Caki2 (cell line): ENCODE results near the gene CHST12. TPM values are rescaled to one million over a fixed set of nuclear protein-coding genes. Genes with fewer than 3 reads are reported as not detected.
"Not testable (repeated sequence)": the region's sequence is repeated elsewhere in the genome, so short reads cannot be mapped to it uniquely, and the experiment has no call there.

Source experiments
- DNase-seq: peaks from one replicate; pipeline ENCODE4 v3.0.0-alpha.2; 2015; ENCODE audit warnings: low read depth
- in situ Hi-C: cut with HindIII; loops from 2 replicates; pipeline ENCODE4 v1.10.0; 2016; ENCODE audit warnings: low sequenced_read_pairs, low pct_unique_long_range_greater_than_20kb, mixed read lengths
- total RNA-seq: library from RNA; depleted of rRNA; stranded (reverse); fragments of >200 nt; shearing (Covaris generic); gene quantifications from 2 replicates; pipeline ENCODE4 v1.2.3, GENCODE V29; 2014; ENCODE audit warnings: low replicate concordance

CHST12 gene
- total RNA-seq, 1 experiment from 2014 or later = 12.7 TPM

DNA sequence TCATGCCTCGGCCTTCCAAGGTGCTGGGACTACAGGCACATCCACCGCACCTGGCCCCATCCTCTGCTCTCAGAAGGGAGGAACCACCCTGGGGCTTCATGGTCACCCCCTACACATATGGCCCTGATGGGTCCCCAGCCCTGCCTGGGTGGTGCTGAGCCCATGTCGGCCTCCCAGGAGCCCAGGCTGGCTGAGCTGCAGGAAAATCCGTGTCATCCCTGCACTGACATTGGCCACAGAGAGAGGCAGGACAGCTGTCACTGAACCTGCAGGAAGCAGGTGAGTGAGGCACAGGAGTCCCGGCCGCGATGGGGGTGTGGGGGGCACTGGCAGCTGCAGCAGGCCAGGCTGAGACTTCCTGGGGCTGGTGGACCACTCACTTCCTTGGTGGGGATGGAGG is 64.8 kb downstream of the CHST12 start:
- in situ Hi-C loops = no loop called here
- DNase-seq = no peak

- in situ Hi-C loops = not testable (repeated sequence)
These were observed 66.2 kb downstream of the CHST12 start for GRCh38 chr7:2469460-2470203.

GRCh38 chr7:2470204-2471021 is 67.0 kb downstream of the CHST12 start:
- in situ Hi-C loops = no loop called here

More at GRCh38 chr7:2469460-2470203, 66.2 kb downstream of the CHST12 start:
- not testable (repeated sequence) for DNase-seq

DNA sequence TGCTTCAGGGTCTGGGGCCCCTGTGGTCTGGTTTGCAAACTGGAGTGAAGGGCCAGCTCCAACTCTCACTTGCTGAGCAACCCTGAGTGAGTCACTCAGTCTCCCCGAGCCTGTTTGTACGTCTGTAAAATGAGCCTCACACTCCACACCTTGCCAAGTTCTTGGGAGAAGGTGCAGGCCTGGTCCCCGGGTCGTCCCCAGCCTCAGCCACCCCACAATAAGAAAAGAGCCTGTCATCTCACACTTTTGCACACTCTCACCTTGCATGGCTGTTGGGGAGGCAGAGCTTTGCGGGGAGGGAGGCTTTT is 67.6 kb downstream of the CHST12 start:
- in situ Hi-C loops = no loop called here
- no peak for DNase-seq

More at GRCh38 chr7:2470204-2471021, 67.0 kb downstream of the CHST12 start:
- DNase-seq = no peak

DNA sequence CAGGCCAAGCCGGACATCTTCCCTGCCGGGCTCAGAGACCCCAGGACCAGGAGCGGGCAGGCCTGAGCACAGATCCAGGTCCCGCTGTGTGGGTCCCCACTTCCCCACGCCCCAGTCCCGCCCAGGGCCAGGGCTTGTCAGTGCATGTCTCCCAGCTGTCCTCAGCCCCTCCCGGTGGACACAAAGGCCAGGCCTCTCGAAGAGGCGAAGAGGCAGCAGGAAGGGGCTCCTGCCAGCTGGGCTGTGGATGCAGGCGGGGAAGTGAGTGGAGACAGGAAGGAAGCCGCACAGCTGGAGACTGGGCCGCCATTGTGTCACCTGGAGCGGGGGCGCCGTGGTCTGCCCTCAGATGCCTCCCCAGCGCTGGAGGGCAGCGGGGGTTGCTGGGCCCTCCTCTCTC is 68.0 kb downstream of the CHST12 start:
- DNase-seq = no peak
- in situ Hi-C loops = no loop called here

- no peak for DNase-seq
- in situ Hi-C loops = no loop called here
These were observed 69.3 kb downstream of the CHST12 start for GRCh38 chr7:2472739-2473138.

DNA sequence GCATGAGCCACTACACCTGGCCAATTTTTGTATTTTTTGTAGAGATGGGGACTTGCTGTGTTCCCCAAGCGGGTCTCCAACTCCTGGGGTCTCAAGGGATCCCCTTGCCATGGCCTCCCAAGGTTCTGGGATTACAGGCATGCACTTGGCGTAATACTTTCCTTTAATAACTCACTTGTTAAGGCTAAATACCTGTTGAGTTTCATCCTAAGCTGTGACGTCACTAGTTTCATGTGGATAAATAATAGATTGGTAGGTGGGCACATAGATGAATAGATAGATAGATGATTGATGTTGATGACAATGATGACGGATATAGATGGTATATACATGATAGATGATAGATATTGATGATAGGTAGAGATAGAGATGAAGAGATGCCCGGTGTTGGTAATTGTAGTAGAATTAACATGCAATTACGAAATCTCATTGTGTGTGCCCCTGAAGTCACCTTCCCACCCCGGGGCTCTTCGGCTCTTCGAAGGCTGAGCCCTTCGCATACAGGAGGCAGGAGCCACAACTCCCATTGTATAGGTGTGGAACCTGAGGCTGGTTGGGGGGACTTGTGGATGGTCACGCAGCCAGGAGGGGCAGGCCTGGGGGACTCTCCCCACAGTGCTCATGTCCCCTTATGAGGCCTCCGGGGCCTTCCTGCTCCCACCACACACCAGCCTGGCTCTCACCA is 70.2 kb downstream of the CHST12 start:
- in situ Hi-C loops = no loop called here
- DNase-seq = no peak

- in situ Hi-C loops = no loop called here
- DNase-seq = no peak
These were observed 70.8 kb downstream of the CHST12 start for GRCh38 chr7:2474224-2474623.

DNA sequence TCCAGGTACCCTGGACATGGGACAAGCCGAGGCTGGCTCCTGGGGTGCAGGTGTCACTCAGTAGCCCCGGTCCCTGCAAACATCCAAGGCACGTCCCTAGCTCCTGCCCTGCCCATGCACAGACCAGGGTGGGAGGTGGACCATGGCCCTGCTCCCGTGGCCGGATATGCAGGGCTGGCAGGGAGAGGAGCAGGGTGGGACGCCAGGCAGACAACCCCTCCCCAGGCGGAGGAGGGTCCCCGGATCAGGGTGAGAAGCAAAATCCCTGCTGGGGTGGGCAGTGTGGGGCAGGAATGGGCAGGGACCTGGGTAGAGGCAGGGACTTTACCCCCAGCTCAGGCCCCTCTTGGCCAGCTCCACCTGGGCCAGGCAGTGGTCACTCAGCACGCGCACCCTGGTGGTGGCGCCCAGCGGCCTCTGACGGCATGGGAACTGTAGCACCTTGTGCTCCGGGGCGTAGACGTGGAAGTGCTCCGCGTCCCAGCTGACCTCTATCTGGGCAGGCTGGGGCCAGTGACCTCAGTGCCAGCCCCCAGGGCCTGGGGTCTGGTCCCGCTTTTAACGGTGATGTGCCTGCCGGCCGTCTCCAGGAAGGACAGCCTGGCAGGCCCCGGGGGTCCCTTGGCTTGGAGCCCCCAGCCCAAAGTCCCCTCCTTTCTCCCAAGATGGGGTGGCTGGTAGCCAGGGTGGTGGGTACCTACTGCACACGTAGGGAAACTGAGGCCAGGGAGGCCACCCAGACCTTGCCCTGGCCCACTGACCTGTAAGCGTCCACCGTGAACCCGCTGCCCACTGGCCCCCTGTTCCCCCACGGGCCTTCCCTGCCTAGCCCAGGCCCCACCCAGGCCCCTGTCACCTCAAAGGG is 71.6 kb downstream of the CHST12 start:
- no peak for DNase-seq
- in situ Hi-C loops = no loop called here

- no peak for DNase-seq
- in situ Hi-C loops = no loop called here
These were observed 72.2 kb downstream of the CHST12 start for GRCh38 chr7:2475678-2476015.

DNA sequence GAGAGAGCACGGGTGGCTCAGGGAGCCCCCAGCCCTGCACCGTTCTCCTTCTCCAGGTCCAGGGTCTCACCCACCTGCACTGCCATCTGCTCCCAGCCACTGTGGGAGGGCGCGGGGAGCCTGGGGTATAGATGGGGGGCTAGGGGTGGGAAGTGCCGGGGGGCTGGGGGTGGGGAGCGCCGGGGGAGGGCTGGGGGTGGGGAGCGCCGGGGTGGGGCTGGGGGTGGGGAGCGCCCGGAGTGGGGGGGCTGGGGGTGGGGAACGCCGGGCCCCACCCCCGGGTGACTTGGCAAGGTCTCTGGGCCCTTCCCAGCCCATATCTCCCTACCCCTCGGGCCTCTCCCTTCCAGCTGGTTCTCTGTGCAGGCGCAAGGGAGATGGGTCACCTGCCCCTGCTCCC is 72.9 kb downstream of the CHST12 start, which contains the start of gene GRIFIN:
Gene GRIFIN (minus strand): TSS at position 101 of the 400 bp plus-strand sequence. CDS start 15 bp downstream, at position 86.
- DNase-seq = no peak
- in situ Hi-C loops = no loop called here

GRCh38 chr7:2476776-2477446 is 73.5 kb downstream of the CHST12 start:
- in situ Hi-C loops = no loop called here

GRCh38 chr7:2477447-2478398 is 74.3 kb downstream of the CHST12 start:
- no peak for DNase-seq
- in situ Hi-C loops = no loop called here

More at GRCh38 chr7:2476776-2477446, 73.5 kb downstream of the CHST12 start:
- DNase-seq = no peak

DNA sequence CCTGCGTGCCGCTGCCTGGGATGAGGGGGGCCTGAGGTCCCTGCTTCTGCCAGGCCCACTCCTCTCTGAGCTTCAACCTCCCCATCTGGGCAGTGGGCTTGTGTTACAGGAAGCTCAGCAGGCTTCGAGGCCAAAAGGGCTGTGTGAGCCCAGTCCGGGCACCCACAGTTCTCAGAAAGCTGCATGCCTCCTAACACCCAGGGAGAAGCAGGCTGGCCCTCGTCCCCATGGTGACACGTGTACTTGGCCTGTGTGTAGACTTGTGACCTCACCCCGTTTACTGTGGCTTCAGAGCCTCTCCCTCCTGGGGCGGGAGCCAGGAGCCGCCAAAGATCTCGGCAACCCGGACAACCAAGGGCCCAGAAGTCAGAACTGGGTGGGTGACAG is 75.0 kb downstream of the CHST12 start:
- in situ Hi-C loops = no loop called here
- no peak for DNase-seq

GRCh38 chr7:2478800-2479199 is 75.4 kb downstream of the CHST12 start:
- DNase-seq = no peak
- in situ Hi-C loops = no loop called here

GRCh38 chr7:2479276-2480069 is 76.1 kb downstream of the CHST12 start:
- no peak for DNase-seq
- in situ Hi-C loops = no loop called here
